IPS DF 6.9 (cell line): ENCODE data around the gene TSPAN10.

ENCODE experiments used
- DNase-seq: peaks from one replicate; pipeline ENCODE4 v3.0.0-alpha.2; 2013; ENCODE audit warnings: low read depth, low spot score
- H3K27ac ChIP-seq: one replicate; pipeline ENCODE4 v1.5.1; 2013; ENCODE audit warnings: low read length, control low read depth
- H3K27me3 ChIP-seq: 2 replicates; pipeline ENCODE4 v1.6.1; 2013; ENCODE audit warnings: mild to moderate bottlenecking, low read length; ENCODE audit not compliant: control insufficient read depth, insufficient read depth
- H3K36me3 ChIP-seq: 2 replicates; pipeline ENCODE4 v1.6.1; 2013; ENCODE audit warnings: low read length; ENCODE audit not compliant: control insufficient read depth, insufficient read depth
- H3K4me1 ChIP-seq: 2 replicates; pipeline ENCODE4 v1.6.1; 2013; ENCODE audit warnings: low read length; ENCODE audit not compliant: control insufficient read depth, insufficient read depth
- H3K4me3 ChIP-seq: 2 replicates; pipeline ENCODE4 v1.5.1; 2013; ENCODE audit warnings: mild to moderate bottlenecking, low read length
- H3K9me3 ChIP-seq: 2 replicates; pipeline ENCODE4 v1.6.1; 2013; ENCODE audit warnings: low read length, inconsistent platforms; ENCODE audit not compliant: control insufficient read depth, insufficient read depth
- WGBS: extraction: QIAGEN DNeasy Blood & Tissue Kit; methylation state at CpG from one replicate; pipeline ENCODE4 v1.1.7; 2013; ENCODE audit warnings: mixed read lengths, missing lambda C conversion rate; ENCODE audit not compliant: insufficient read length, insufficient coverage; 5-methylcytosine and 5-hydroxymethylcytosine counted together

TSPAN10 gene

GRCh38 chr17:81648013-81648706, 11.2 kb downstream of the TSPAN10 start:
- H3K36me3 ChIP-seq = no peaks in the 10 kb centered on the region
- H3K9me3 ChIP-seq = no peaks in the 10 kb centered on the region
- DNase-seq = no peak
- H3K27ac ChIP-seq = no peak overlapping the region
- peaks cover 10% of the 10 kb centered on the region for H3K4me1 ChIP-seq
- peaks cover 11% of the 10 kb centered on the region for H3K27me3 ChIP-seq
- no CpG with 5 or more reads among the region's 78 CpGs for WGBS
- peak overlapping the region; percentile 33; the same call in 1 of the 2 replicates for H3K4me3 ChIP-seq

- Histone ChIP-seq H3K4me3 (peak overlapping the region; percentile 33; the same call in 1 of the 2 replicates), H3K4me1 (peaks cover 14% of the 10 kb centered on the region)
Measured at GRCh38 chr17:81648707-81649085, 11.7 kb downstream of the TSPAN10 start.

GRCh38 chr17:81650951-81651350, 14.0 kb downstream of the TSPAN10 start:
- no peak for DNase-seq
- no peaks in the 10 kb centered on the region for H3K36me3 ChIP-seq
- peaks cover 11% of the 10 kb centered on the region for H3K27me3 ChIP-seq
- no CpG with 5 or more reads among the region's 9 CpGs for WGBS
- no peaks in the 10 kb centered on the region for H3K9me3 ChIP-seq
- H3K27ac ChIP-seq = no peak overlapping the region
- peaks cover 14% of the 10 kb centered on the region for H3K4me1 ChIP-seq
- no peak overlapping the region for H3K4me3 ChIP-seq

More at GRCh38 chr17:81648707-81649085, 11.7 kb downstream of the TSPAN10 start:
- Histone ChIP-seq H3K9me3 (no peaks in the 10 kb centered on the region), H3K27me3 (peaks cover 11% of the 10 kb centered on the region), H3K27ac (no peak overlapping the region), H3K36me3 (no peaks in the 10 kb centered on the region)
- WGBS = no CpG with 5 or more reads among the region's 14 CpGs
- DNase-seq = no peak

GRCh38 chr17:81651692-81652091, 14.7 kb downstream of the TSPAN10 start:
- Histone ChIP-seq H3K4me1 (peaks cover 14% of the 10 kb centered on the region), H3K4me3 (no peak overlapping the region), H3K27ac (no peak overlapping the region), H3K9me3 (no peaks in the 10 kb centered on the region), H3K36me3 (no peaks in the 10 kb centered on the region), H3K27me3 (peaks cover 11% of the 10 kb centered on the region)
- no CpG with 5 or more reads among the region's 10 CpGs for WGBS
- DNase-seq = no peak

GRCh38 chr17:81652906-81653771, 16.1 kb downstream of the TSPAN10 start:
- Histone ChIP-seq H3K9me3 (no peaks in the 10 kb centered on the region), H3K27me3 (peaks cover 3% of the 10 kb centered on the region; the same call in 1 of the 2 replicates), H3K36me3 (no peaks in the 10 kb centered on the region), H3K4me1 (peaks cover 5% of the 10 kb centered on the region), H3K27ac (no peak overlapping the region), H3K4me3 (no peak overlapping the region)
- no CpG with 5 or more reads among the region's 27 CpGs for WGBS
- DNase-seq = no peak

GRCh38 chr17:81655378-81656117, 18.6 kb downstream of the TSPAN10 start:
- DNase-seq = no peak
- Histone ChIP-seq H3K9me3 (no peaks in the 10 kb centered on the region), H3K4me3 (no peak overlapping the region), H3K4me1 (peaks cover 5% of the 10 kb centered on the region), H3K27ac (no peak overlapping the region), H3K36me3 (no peaks in the 10 kb centered on the region), H3K27me3 (no peaks in the 10 kb centered on the region)
- WGBS = no CpG with 5 or more reads among the region's 18 CpGs

- no peak for DNase-seq
- Histone ChIP-seq H3K27ac (no peak within 1 kb of the TSS), H3K4me1 (peaks cover 5% of the 10 kb centered on the region), H3K9me3 (no peaks in the 10 kb centered on the region), H3K27me3 (no peaks in the 10 kb centered on the region), H3K4me3 (no peak within 1 kb of the TSS), H3K36me3 (no peaks in the 10 kb centered on the region)
- WGBS = no CpG with 5 or more reads among the region's 15 CpGs
Measured at GRCh38 chr17:81656118-81656743, 19.2 kb downstream of the TSPAN10 start, which contains the start of gene PDE6G. Gene PDE6G, minus strand, starts transcription at chr17:81656542. Its CDS starts 3,237 bp downstream, at chr17:81653305.

GRCh38 chr17:81656835-81657234, 19.8 kb downstream of the TSPAN10 start:
- no peaks in the 10 kb centered on the region for H3K36me3 ChIP-seq
- H3K4me1 ChIP-seq = peaks cover 5% of the 10 kb centered on the region
- no peak for DNase-seq
- H3K27me3 ChIP-seq = no peaks in the 10 kb centered on the region
- WGBS = no CpG with 5 or more reads among the region's 4 CpGs
- no peak overlapping the region for H3K27ac ChIP-seq
- H3K9me3 ChIP-seq = no peaks in the 10 kb centered on the region
- H3K4me3 ChIP-seq = no peak overlapping the region

GRCh38 chr17:81659038-81659437, 22.0 kb downstream of the TSPAN10 start:
- Histone ChIP-seq H3K27ac (no peak overlapping the region), H3K4me3 (no peak overlapping the region), H3K27me3 (no peaks in the 10 kb centered on the region), H3K9me3 (no peaks in the 10 kb centered on the region), H3K4me1 (no peaks in the 10 kb centered on the region; the same call in 1 of the 2 replicates), H3K36me3 (peaks cover under 1% of the 10 kb centered on the region; the same call in 1 of the 2 replicates)
- no peak for DNase-seq
- WGBS = no CpG with 5 or more reads among the region's 5 CpGs
